ENCODE data around the gene MICAL3.
"Not testable (repeated sequence)": the region's sequence is repeated elsewhere in the genome, so short reads cannot be mapped to it uniquely, and the experiment has no call there.

Gene MICAL3

GRCh38 chr22:17992976-17993375 is 31.4 kb downstream of the MICAL3 start:
- DNase-seq, result not testable (repeated sequence)

- not testable (repeated sequence) for DNase-seq
Observed at GRCh38 chr22:17991992-17992391, 32.4 kb downstream of the MICAL3 start.

GRCh38 chr22:17990942-17991341 is 33.4 kb downstream of the MICAL3 start:
- no peak for DNase-seq

GRCh38 chr22:17990147-17990546 is 34.2 kb downstream of the MICAL3 start:
- no peak for DNase-seq

- DNase-seq, result no peak
Observed at GRCh38 chr22:17988800-17989513, 35.4 kb downstream of the MICAL3 start.

- no peak for DNase-seq
Observed at GRCh38 chr22:17985606-17986005, 38.8 kb downstream of the MICAL3 start.

GRCh38 chr22:17985071-17985470 is 39.3 kb downstream of the MICAL3 start:
- DNase-seq, result not testable (repeated sequence)

- DNase-seq, result no peak
Observed at GRCh38 chr22:17984114-17984513, 40.2 kb downstream of the MICAL3 start.

GRCh38 chr22:17982572-17983141 is 41.7 kb downstream of the MICAL3 start:
- DNase-seq, result no peak

GRCh38 chr22:17981497-17981896 is 42.9 kb downstream of the MICAL3 start:
- no peak for DNase-seq

- DNase-seq, result no peak
Observed at GRCh38 chr22:17980638-17981051, 43.7 kb downstream of the MICAL3 start.

- peak; percentile 16 for DNase-seq
Observed at GRCh38 chr22:17980015-17980590, 44.3 kb downstream of the MICAL3 start.

GRCh38 chr22:17978027-17978426 is 46.3 kb downstream of the MICAL3 start:
- DNase-seq, result no peak

GRCh38 chr22:17977371-17977770 is 47.0 kb downstream of the MICAL3 start:
- no peak for DNase-seq

- DNase-seq, result no peak
Observed at GRCh38 chr22:17976121-17976520, 48.2 kb downstream of the MICAL3 start.

- DNase-seq, result no peak
Observed at GRCh38 chr22:17974703-17975372, 49.5 kb downstream of the MICAL3 start.

- DNase-seq, result no peak
Observed at GRCh38 chr22:17974087-17974486, 50.3 kb downstream of the MICAL3 start.

GRCh38 chr22:17973217-17973616 is 51.1 kb downstream of the MICAL3 start:
- no peak for DNase-seq

GRCh38 chr22:17972385-17973191 is 51.8 kb downstream of the MICAL3 start:
- no peak for DNase-seq

GRCh38 chr22:17971711-17972110 is 52.6 kb downstream of the MICAL3 start:
- no peak for DNase-seq

GRCh38 chr22:17970201-17970708 is 54.1 kb downstream of the MICAL3 start:
- no peak for DNase-seq

GRCh38 chr22:17969701-17970113 is 54.7 kb downstream of the MICAL3 start:
- no peak for DNase-seq

- peak; percentile 69 for DNase-seq
Observed at GRCh38 chr22:17968126-17968525, 56.2 kb downstream of the MICAL3 start.
